Activated B cell treated with CpG ODN at 0.5 μM for 24 hours (primary cell): ENCODE results near the gene KIF26B. TPM values are rescaled to one million over a fixed set of nuclear protein-coding genes. Genes with fewer than 3 reads are reported as not detected.

Experiments
- ATAC-seq: fragments of 200-7000 bp; cut with Tn5 transposase; one replicate; pipeline ENCODE4 v1.10.0; 2021; ENCODE audit warnings: low read depth, mild to moderate bottlenecking, moderate library complexity
- CTCF ChIA-PET: fragments of 350-600 bp; sonication (Branson Sonifier 250); formaldehyde crosslinking; loops from one replicate; lab custom pipeline; 2021; ENCODE audit warnings: antibody characterized with exemption; lab: Charles Lee
- POLR2A ChIA-PET: fragments of 350-600 bp; sonication (Branson Sonifier 250); formaldehyde crosslinking; loops from one replicate; lab custom pipeline; 2021; ENCODE audit warnings: antibody characterized with exemption; lab: Charles Lee
- DNase-seq: peaks from one replicate; pipeline ENCODE4 v3.0.0; 2022
- H3K27ac Mint-ChIP-seq: one replicate; pipeline ENCODE4 v1.8.0; 2020; ENCODE audit warnings: mixed read lengths
- H3K27me3 Mint-ChIP-seq: one replicate; pipeline ENCODE4 v1.8.0; 2021; ENCODE audit warnings: mixed read lengths
- H3K36me3 Mint-ChIP-seq: one replicate; pipeline ENCODE4 v1.8.0; 2021; ENCODE audit warnings: low read depth, mixed read lengths
- H3K4me1 Mint-ChIP-seq: one replicate; pipeline ENCODE4 v1.8.0; 2021; ENCODE audit warnings: mixed read lengths
- H3K4me3 Mint-ChIP-seq: one replicate; pipeline ENCODE4 v1.8.0; 2020; ENCODE audit warnings: mild to moderate bottlenecking, mixed read lengths
- H3K9me3 Mint-ChIP-seq: one replicate; pipeline ENCODE4 v1.8.0; 2020; ENCODE audit warnings: mixed read lengths
- intact Hi-C: fragments of 100-400 bp; cut with micrococcal nuclease; formaldehyde crosslinking; loops from one replicate; pipeline ENCODE4 v1.15.1; 2024
- total RNA-seq: library from RNA; stranded (reverse); gene quantifications from 2 replicates; pipeline ENCODE4 v1.2.3, GENCODE V29; 2022
- TF ChIP-seq, protein P1 (sequence below): fragments of 200-600 bp; IDR thresholded peaks from one replicate; pipeline ENCODE4 v1.8.0; 2022; ENCODE audit warnings: antibody characterized with exemption, mild to moderate bottlenecking

KIF26B gene
- total RNA-seq, 1 donor from 2014 or later = 1.7 TPM

DNA sequence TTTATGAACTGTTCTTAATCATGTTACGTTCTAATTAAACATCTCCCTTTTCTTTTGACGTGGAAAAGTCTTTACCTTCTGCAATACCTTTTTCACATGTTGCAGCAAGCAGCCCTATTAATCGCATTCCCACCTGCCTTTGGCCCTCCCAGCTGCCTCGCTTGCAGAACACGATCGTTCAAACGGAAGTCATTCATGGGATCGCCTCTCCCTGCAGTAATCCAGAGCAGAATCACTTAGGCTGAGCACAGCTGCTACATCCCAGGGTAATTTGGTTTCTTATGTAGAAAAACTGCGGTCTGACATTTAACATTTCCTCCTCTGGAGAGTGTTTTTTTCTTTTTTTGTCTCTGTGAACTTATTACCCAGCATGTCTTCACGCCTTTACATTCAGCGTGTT is 206.3 kb downstream of the KIF26B start:
- intact Hi-C loops = no loop called here
- Mint-ChIP-seq H3K27me3 (peaks cover 2% of the 10 kb centered on the region), H3K4me3 (no peak overlapping the region), H3K36me3 (no peaks in the 10 kb centered on the region), H3K27ac (no peak overlapping the region), H3K9me3 (no peaks in the 10 kb centered on the region), H3K4me1 (no peaks in the 10 kb centered on the region)
- DNase-seq = no peak
- ATAC-seq = no peak
- ChIA-PET POLR2A (no interaction called here), CTCF (no interaction called here)
- TF ChIP-seq, protein P1, sequence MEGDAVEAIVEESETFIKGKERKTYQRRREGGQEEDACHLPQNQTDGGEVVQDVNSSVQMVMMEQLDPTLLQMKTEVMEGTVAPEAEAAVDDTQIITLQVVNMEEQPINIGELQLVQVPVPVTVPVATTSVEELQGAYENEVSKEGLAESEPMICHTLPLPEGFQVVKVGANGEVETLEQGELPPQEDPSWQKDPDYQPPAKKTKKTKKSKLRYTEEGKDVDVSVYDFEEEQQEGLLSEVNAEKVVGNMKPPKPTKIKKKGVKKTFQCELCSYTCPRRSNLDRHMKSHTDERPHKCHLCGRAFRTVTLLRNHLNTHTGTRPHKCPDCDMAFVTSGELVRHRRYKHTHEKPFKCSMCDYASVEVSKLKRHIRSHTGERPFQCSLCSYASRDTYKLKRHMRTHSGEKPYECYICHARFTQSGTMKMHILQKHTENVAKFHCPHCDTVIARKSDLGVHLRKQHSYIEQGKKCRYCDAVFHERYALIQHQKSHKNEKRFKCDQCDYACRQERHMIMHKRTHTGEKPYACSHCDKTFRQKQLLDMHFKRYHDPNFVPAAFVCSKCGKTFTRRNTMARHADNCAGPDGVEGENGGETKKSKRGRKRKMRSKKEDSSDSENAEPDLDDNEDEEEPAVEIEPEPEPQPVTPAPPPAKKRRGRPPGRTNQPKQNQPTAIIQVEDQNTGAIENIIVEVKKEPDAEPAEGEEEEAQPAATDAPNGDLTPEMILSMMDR = no peak

DNA sequence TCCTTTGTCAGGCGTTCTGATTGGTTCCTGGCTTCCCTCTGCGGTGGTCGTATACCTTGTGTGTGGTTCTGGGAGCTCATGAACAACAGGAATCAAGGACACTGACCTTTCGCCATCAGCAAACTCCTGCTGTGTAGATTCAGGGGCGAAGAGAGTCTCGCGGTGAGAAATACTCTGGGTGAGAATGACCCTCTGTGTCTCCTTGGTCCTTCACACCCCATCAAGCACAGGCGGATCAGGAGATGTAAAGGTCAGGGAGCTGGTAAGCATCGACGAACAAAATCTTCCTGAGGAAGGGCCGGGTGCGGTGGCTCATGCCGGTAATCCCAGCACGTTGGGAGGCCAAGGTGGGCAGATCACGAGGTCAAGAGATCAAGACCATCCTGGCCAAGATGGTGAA is 207.2 kb downstream of the KIF26B start:
- no peak for DNase-seq
- TF ChIP-seq, protein P1 = no peak

DNA sequence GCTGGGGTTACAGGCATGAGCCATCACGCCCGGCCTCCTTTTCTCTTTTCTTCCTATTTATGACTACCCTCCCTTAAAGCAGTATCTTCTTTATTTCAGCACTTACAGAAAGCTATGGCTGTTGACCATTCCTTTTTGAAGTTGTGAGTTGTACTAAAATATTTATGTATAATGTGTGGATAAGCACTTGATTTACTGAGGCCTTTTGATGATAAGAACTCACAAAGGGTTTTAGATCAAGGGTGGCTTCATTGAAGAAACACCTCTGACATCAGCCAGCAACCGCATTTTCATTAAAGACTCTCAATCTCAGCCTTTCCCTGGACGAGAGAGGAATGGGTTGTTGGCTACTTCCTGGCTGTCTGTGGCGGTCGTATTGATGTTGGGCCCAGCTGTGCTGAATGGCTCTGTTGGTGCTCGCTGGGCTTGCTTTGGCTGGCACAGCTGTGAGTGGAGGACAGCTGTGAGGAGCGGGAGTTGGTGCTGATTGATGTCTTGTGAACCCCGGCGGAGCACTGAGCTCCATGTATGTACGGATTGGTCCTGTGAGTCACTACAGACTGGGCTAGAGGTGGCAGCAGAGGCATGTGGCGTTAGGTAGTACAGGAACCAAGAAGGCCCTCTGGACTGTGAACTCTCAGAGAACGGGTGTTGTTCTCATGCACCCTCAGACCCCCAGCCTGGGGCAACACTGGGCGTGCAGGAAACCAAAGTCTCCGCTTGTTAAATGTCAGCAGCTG is 208.8 kb downstream of the KIF26B start:
- TF ChIP-seq, protein P1 = no peak
- no peak for DNase-seq
- Mint-ChIP-seq H3K36me3 (no peaks in the 10 kb centered on the region), H3K4me1 (no peaks in the 10 kb centered on the region), H3K27me3 (peaks cover 2% of the 10 kb centered on the region), H3K9me3 (no peaks in the 10 kb centered on the region), H3K27ac (no peak overlapping the region), H3K4me3 (no peak overlapping the region)
- POLR2A ChIA-PET = no interaction called here
- CTCF ChIA-PET = no interaction called here
- no peak for ATAC-seq
- intact Hi-C loops = no loop called here

More for the DNA sequence above, 207.2 kb downstream of the KIF26B start:
- no peak for ATAC-seq
- Mint-ChIP-seq H3K4me1 (no peaks in the 10 kb centered on the region), H3K4me3 (no peak overlapping the region), H3K27me3 (peaks cover 2% of the 10 kb centered on the region), H3K36me3 (no peaks in the 10 kb centered on the region), H3K27ac (no peak overlapping the region), H3K9me3 (no peaks in the 10 kb centered on the region)
- POLR2A ChIA-PET = no interaction called here
- CTCF ChIA-PET = no interaction called here
- intact Hi-C loops = no loop called here

DNA sequence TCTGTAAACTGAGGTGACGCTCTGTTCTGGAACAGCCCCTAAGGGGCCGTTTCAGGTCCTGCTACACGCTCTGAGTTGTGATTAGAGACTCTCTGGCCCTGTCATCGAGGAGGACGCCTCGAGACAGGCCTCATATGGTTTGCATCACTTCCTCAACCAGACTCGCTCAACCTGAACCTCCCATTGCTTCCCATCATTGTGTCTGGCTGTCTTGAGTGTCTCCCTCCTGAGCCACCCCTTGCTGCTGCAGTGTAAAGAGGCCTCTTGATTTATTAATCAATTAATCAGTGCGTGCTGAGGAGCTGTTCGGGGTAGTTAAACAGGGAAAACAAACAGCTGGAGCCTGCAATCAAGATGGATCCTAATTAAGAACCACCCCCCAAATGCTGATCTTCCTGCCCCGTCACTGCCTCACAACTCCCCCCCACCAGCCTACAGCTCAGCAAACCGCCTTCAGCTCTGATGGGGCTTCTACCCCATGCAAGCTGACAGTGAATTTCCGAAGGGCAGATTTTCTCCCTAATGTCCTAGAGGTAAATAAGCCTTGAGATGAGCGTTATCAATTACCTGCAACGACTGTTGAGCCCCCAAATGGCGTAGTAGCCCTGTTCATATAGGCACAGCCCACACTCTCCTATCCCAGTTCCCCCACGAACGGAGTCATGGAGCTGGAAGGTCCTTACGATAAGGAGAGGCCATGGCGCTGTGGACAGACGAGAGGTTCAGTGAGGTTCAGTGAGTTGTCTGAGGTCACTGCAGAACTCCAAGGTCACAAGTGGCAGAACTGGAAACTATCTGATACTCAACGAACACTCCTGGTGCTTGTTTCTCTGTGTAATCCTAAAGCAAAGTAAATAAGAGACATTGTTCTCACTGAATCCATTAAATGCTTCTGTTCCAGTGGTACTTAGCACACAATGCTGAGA is 210.6 kb downstream of the KIF26B start:
- Mint-ChIP-seq H3K36me3 (no peaks in the 10 kb centered on the region), H3K4me3 (no peak overlapping the region), H3K4me1 (no peaks in the 10 kb centered on the region), H3K9me3 (no peaks in the 10 kb centered on the region), H3K27me3 (peaks cover 2% of the 10 kb centered on the region), H3K27ac (no peak overlapping the region)
- CTCF ChIA-PET = no interaction called here
- intact Hi-C loops = no loop called here
- TF ChIP-seq, protein P1 = no peak
- no peak for ATAC-seq
- POLR2A ChIA-PET = no interaction called here
- no peak for DNase-seq

DNA sequence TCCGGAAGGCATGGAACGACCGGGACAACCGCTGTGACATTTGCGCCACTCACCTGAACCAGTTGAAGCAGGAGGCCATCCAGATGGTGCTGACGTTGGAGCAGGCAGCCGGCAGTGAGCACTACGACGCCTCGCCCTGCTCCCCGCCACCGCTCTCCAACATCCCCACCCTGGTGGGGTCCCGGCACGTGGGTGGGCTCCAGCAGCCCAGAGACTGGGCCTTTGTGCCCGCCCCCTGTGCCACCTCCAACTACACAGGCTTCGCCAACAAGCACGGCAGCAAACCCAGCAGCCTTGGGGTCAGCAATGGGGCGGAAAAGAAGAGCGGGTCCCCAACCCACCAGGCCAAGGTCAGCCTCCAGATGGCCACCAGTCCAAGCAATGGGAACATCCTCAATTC is 212.1 kb downstream of the KIF26B start:
- Mint-ChIP-seq H3K27ac (no peak overlapping the region), H3K4me1 (no peaks in the 10 kb centered on the region), H3K36me3 (no peaks in the 10 kb centered on the region), H3K4me3 (no peak overlapping the region), H3K27me3 (peaks cover 2% of the 10 kb centered on the region), H3K9me3 (no peaks in the 10 kb centered on the region)
- POLR2A ChIA-PET = no interaction called here
- intact Hi-C loops = no loop called here
- no peak for DNase-seq
- ATAC-seq = no peak
- TF ChIP-seq, protein P1 = no peak
- CTCF ChIA-PET = no interaction called here
